IPS-15b (cell line): ENCODE data around the gene PVR.

Experiments
- H3K27me3 ChIP-seq: one replicate; pipeline ENCODE4 v1.6.1; 2013; ENCODE audit warnings: low read length; ENCODE audit not compliant: control insufficient read depth, insufficient read depth
- H3K36me3 ChIP-seq: one replicate; pipeline ENCODE4 v1.6.1; 2013; ENCODE audit warnings: low read length; ENCODE audit not compliant: control insufficient read depth, insufficient read depth
- H3K4me1 ChIP-seq: one replicate; pipeline ENCODE4 v1.6.1; 2013; ENCODE audit warnings: mild to moderate bottlenecking, low read length; ENCODE audit not compliant: control insufficient read depth, insufficient read depth
- H3K4me3 ChIP-seq: one replicate; pipeline ENCODE4 v1.5.1; 2013; ENCODE audit warnings: low read depth, low read length
- H3K9ac ChIP-seq: one replicate; pipeline ENCODE4 v1.6.1; 2013; ENCODE audit warnings: low read depth, mild to moderate bottlenecking, low read length
- H3K9me3 ChIP-seq: one replicate; pipeline ENCODE4 v1.6.1; 2013; ENCODE audit warnings: mild to moderate bottlenecking, low read length; ENCODE audit not compliant: control insufficient read depth, insufficient read depth

PVR gene

GRCh38 chr19:44698492-44699201, 54.9 kb downstream of the PVR start, which contains the start of gene CEACAM16:
TSS of gene CEACAM16 (plus strand) at chr19:44699151. CDS start at chr19:44701457, 2,306 bp downstream.
- H3K36me3 ChIP-seq, result no peaks in the 10 kb centered on the region
- no peaks in the 10 kb centered on the region for H3K27me3 ChIP-seq
- no peaks in the 10 kb centered on the region for H3K9me3 ChIP-seq
- no peak within 1 kb of the TSS for H3K9ac ChIP-seq
- peaks cover 2% of the 10 kb centered on the region for H3K4me1 ChIP-seq
- no peak within 1 kb of the TSS for H3K4me3 ChIP-seq

GRCh38 chr19:44700547-44700946, 56.8 kb downstream of the PVR start:
- Histone ChIP-seq H3K36me3 (no peaks in the 10 kb centered on the region), H3K9me3 (no peaks in the 10 kb centered on the region), H3K4me3 (no peak overlapping the region), H3K27me3 (no peaks in the 10 kb centered on the region), H3K9ac (no peak overlapping the region), H3K4me1 (peaks cover 2% of the 10 kb centered on the region)

DNA sequence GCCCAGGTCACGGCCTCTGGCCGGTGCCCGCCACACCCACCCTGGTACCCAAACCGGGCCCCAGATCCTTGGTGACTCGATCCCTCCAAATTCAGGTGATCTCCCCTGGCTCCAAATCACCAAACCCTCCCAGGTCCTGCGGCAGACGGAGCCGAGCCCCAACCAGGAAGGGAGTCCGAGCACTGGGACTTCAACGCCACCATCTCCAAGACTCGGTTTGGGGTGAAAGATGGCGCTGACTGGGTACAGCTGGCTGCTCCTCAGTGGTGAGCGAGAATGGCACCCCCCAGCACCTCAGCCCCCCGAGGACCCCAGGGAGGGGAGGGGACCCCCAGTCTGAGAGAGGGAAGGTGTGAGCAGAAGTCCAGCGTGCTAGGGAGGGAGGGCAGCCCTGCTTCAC, 57.5 kb downstream of the PVR start:
- no peak overlapping the region for H3K4me3 ChIP-seq
- H3K27me3 ChIP-seq, result no peaks in the 10 kb centered on the region
- H3K36me3 ChIP-seq, result no peaks in the 10 kb centered on the region
- peaks cover 2% of the 10 kb centered on the region for H3K4me1 ChIP-seq
- no peaks in the 10 kb centered on the region for H3K9me3 ChIP-seq
- H3K9ac ChIP-seq, result no peak overlapping the region

- Histone ChIP-seq H3K36me3 (no peaks in the 10 kb centered on the region), H3K4me1 (no peaks in the 10 kb centered on the region), H3K9ac (no peak overlapping the region)
These were observed 59.0 kb downstream of the PVR start for GRCh38 chr19:44702551-44703176.

GRCh38 chr19:44703336-44704078, 59.8 kb downstream of the PVR start:
- no peak overlapping the region for H3K9ac ChIP-seq
- H3K36me3 ChIP-seq, result no peaks in the 10 kb centered on the region
- H3K4me3 ChIP-seq, result no peak overlapping the region
- no peaks in the 10 kb centered on the region for H3K9me3 ChIP-seq
- no peaks in the 10 kb centered on the region for H3K4me1 ChIP-seq
- no peaks in the 10 kb centered on the region for H3K27me3 ChIP-seq

More at GRCh38 chr19:44702551-44703176, 59.0 kb downstream of the PVR start:
- Histone ChIP-seq H3K9me3 (no peaks in the 10 kb centered on the region), H3K27me3 (no peaks in the 10 kb centered on the region), H3K4me3 (no peak overlapping the region)

DNA sequence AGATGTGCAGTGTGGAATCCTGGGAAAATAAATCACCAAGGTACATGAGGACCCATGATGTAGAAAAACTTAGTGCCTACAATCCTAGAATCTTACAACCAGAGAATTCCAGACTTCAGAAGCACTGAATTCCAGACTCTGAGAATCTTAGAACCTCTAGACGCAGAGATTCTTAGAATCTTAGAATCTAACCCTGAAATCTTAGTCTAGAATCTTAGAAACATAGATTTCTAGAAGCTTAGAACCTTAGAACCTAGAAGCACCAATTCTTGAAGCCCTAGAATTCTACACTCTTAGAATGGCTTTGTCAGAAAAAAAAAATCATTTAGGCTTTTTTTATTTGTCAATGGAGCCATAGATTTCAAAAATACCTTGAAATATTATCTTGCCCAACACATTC, 61.3 kb downstream of the PVR start:
- no peaks in the 10 kb centered on the region for H3K4me1 ChIP-seq
- peaks cover 3% of the 10 kb centered on the region for H3K27me3 ChIP-seq

DNA sequence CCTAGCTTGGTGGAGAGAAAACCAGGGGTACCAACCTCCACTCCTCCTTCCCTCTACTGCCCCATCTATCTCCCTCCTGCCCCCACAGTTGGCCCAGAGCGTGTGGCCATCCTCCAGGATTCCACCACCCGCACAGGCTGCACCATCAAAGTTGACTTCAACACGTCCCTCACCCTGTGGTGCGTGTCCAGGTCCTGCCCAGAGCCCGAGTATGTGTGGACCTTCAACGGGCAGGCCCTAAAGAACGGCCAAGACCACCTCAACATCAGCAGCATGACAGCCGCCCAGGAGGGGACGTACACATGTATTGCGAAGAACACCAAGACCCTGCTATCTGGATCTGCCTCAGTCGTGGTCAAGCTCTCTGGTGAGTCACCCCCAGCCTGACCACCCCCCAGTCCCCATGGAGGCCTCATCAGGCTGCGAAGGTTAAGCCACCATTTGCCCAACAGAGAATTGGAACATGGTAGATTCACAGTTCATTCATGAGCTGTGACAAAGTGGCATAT, 61.8 kb downstream of the PVR start:
- Histone ChIP-seq H3K4me3 (no peak overlapping the region), H3K27me3 (peaks cover 5% of the 10 kb centered on the region), H3K4me1 (no peaks in the 10 kb centered on the region), H3K9me3 (no peaks in the 10 kb centered on the region), H3K36me3 (no peaks in the 10 kb centered on the region), H3K9ac (no peak overlapping the region)

More for the DNA sequence above, 61.3 kb downstream of the PVR start:
- no peak overlapping the region for H3K4me3 ChIP-seq
- H3K9me3 ChIP-seq, result no peaks in the 10 kb centered on the region
- no peaks in the 10 kb centered on the region for H3K36me3 ChIP-seq
- no peak overlapping the region for H3K9ac ChIP-seq

GRCh38 chr19:44706506-44707236, 63.0 kb downstream of the PVR start:
- Histone ChIP-seq H3K4me3 (no peak overlapping the region), H3K9me3 (no peaks in the 10 kb centered on the region), H3K9ac (no peak overlapping the region), H3K4me1 (no peaks in the 10 kb centered on the region), H3K36me3 (no peaks in the 10 kb centered on the region), H3K27me3 (peaks cover 5% of the 10 kb centered on the region)

DNA sequence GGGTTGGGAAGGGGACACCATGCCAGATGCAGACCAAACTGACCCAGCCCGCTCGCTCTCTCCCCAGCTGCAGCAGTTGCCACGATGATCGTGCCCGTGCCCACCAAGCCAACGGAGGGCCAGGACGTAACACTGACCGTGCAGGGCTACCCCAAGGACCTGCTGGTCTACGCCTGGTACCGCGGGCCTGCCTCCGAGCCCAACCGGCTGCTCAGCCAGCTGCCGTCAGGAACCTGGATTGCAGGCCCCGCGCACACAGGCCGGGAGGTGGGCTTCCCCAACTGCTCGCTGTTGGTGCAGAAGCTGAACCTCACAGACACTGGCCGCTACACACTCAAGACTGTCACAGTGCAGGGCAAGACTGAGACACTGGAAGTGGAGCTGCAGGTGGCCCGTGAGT, 64.1 kb downstream of the PVR start:
- Histone ChIP-seq H3K9me3 (no peaks in the 10 kb centered on the region), H3K36me3 (no peaks in the 10 kb centered on the region), H3K4me1 (no peaks in the 10 kb centered on the region), H3K27me3 (peaks cover 5% of the 10 kb centered on the region), H3K4me3 (no peak overlapping the region), H3K9ac (no peak overlapping the region)

GRCh38 chr19:44708940-44709339, 65.2 kb downstream of the PVR start:
- Histone ChIP-seq H3K4me3 (no peak overlapping the region), H3K27me3 (peaks cover 5% of the 10 kb centered on the region), H3K4me1 (no peaks in the 10 kb centered on the region), H3K9ac (no peak overlapping the region), H3K36me3 (no peaks in the 10 kb centered on the region), H3K9me3 (no peaks in the 10 kb centered on the region)
